SK-N-MC (cell line): ENCODE measurements around the gene TM9SF1.
A peak's percentile ranks its signal among the peaks of the same experiment; 100 is the strongest.

ENCODE experiments used
- DNase-seq: peaks from one replicate; pipeline ENCODE4 v3.0.0-alpha.2; 2011; ENCODE audit warnings: low read depth, low spot score
- H3K27ac ChIP-seq: fragments of 200-600 bp; sonication (generic); 2 replicates; pipeline ENCODE4 v1.5.1; 2016; ENCODE audit warnings: mixed run types
- H3K36me3 ChIP-seq: fragments of 200-600 bp; sonication (generic); 2 replicates; pipeline ENCODE4 v1.6.1; 2017; ENCODE audit warnings: antibody characterized with exemption, low read length, mixed read lengths; ENCODE audit not compliant: insufficient read depth
- H3K4me3 ChIP-seq: fragments of 200-600 bp; sonication (generic); 2 replicates; pipeline ENCODE4 v1.5.1; 2016
- H3K9ac ChIP-seq: fragments of 200-600 bp; sonication (generic); 2 replicates; pipeline ENCODE4 v1.8.0; 2017; ENCODE audit warnings: mixed run types, mixed read lengths; ENCODE audit not compliant: insufficient read length
- H3K9me3 ChIP-seq: fragments of 200-600 bp; sonication (generic); 2 replicates; pipeline ENCODE4 v1.6.1; 2017; ENCODE audit warnings: low read depth, mild to moderate bottlenecking, antibody characterized with exemption, low read length, moderate library complexity, mixed read lengths
- EZH2 ChIP-seq: fragments of 200-600 bp; sonication (generic); IDR thresholded peaks from one replicate; pipeline ENCODE4 v1.6.1; 2017; ENCODE audit warnings: antibody characterized with exemption
- FOXP2 ChIP-seq: optimal IDR thresholded peaks from 2 replicates; pipeline ENCODE3; 2011; ENCODE audit warnings: mild to moderate bottlenecking, moderate library complexity; ENCODE audit not compliant: insufficient read depth; ENCODE audit errors: extremely low read length, control extremely low read depth
- POLR2AphosphoS5 ChIP-seq: IDR thresholded peaks from 2 replicates; pipeline ENCODE4 v1.6.1; 2012; ENCODE audit warnings: mild to moderate bottlenecking, low read depth, low read length, borderline replicate concordance

The TM9SF1 gene

DNA sequence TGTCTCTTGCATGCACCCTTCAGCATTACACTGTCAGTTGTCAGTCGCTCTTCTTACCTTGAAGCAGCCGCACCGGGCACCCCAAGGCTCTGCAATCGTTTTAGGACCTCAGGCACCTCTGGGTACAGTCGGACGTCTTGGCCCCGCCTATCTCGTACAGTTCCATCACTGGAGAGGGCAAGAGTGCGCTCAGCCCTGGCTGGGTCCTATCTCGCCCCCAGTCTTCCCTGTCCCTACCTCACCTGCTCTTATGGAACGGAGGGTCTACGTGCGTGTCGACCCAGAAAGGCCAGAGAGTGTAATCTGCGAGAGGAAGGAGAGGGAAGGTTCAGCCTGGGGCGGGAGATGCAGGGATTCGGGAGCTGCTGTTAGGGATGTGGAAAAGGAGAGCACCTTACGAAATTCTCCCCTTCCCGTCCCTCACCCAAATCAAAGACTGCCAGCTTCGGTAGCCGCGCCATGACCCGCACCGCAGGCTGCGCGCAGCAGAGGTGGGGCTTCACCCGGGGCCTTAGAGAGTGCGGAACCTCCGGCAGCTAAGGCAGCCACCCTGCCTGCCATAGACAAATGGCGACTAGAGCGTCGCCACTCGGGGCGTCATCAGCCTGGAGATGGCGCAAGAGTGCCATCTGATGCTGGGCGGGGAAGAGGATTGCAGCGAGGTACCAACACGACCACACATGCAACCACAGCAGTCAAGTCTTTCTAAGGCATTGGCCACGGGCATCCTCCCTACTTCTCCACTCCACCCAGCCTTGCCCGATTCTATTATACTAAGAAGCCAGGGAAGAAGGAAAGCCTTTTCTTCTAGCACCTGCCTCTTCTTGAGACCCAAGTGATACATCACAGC is 20.5 kb upstream of the TM9SF1 start, which contains the start of gene MDP1:
MDP1 (minus strand) TSS at position 572 of the 850 bp plus-strand sequence; CDS start at position 461, 111 bp downstream.
- TF ChIP-seq POLR2AphosphoS5 (peak; percentile 93), EZH2 (no peak), FOXP2 (peak; percentile 94)
- H3K4me3 ChIP-seq: peak within 1 kb of the TSS; percentile 97
- peaks cover 12% of the 10 kb centered on the region; the same call in 1 of the 2 replicates for H3K36me3 ChIP-seq
- H3K27ac ChIP-seq: peak within 1 kb of the TSS; percentile 60; the same call in 1 of the 2 replicates
- H3K9ac ChIP-seq: peak within 1 kb of the TSS; percentile 86
- no peaks in the 10 kb centered on the region for H3K9me3 ChIP-seq
- no peak for DNase-seq

DNA sequence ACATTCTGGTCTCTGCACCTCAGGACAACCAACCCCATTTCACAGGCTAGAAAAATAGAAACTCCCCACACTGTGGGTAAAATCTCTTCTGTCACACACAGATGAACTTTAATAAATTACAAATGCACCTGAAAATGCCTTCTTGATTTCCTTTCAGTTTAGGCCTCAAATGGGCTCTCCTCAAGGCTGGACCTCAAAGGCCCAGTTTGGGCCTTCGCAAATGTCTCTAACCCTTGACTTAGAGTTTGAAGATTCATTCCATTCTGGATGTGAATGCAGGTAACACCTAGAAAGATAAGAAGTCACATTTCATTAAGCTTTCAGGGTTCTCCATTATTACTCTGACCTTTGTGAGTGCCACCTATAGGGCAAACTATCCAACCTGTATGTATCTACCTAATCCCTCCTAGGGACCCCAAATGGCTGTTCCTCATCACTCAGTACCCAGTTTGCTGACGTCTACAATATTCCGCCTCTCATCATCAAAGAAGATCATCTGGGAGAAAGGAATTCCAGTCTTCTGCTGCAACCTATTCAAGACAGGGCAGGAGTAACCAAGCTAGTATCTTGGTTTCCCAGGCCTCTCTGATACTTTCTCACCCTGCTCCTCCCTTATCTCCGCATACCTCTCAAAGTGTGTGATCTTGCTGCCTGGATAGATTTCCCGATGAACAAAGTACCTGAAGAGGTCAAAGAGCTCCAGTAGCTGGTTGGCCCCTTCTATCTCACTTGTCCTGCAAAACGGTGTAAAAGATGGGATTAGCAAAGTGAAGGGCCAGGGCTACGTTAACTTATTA is 18.8 kb upstream of the TM9SF1 start:
- H3K9me3 ChIP-seq: no peaks in the 10 kb centered on the region
- H3K9ac ChIP-seq: peak overlapping the region; percentile 75
- no peak for TF ChIP-seq EZH2
- TF ChIP-seq POLR2AphosphoS5: no peak
- no peak for TF ChIP-seq FOXP2
- H3K4me3 ChIP-seq: peak overlapping the region; percentile 92
- peak overlapping the region; percentile 94 for H3K27ac ChIP-seq
- DNase-seq: no peak
- peaks cover 27% of the 10 kb centered on the region; the same call in 1 of the 2 replicates for H3K36me3 ChIP-seq

GRCh38 chr14:24212924-24213865 is 18.0 kb upstream of the TM9SF1 start, which contains the start of gene CHMP4A:
CHMP4A (minus strand) TSS chr14:24213488; CDS start chr14:24213439, 49 bp downstream.
- peak; percentile 86 for DNase-seq
- Histone ChIP-seq H3K27ac (peak within 1 kb of the TSS; percentile 94), H3K9me3 (no peaks in the 10 kb centered on the region), H3K9ac (peak within 1 kb of the TSS; percentile 93), H3K36me3 (peaks cover 28% of the 10 kb centered on the region; the same call in 1 of the 2 replicates), H3K4me3 (peak within 1 kb of the TSS; percentile 92)
- TF ChIP-seq POLR2AphosphoS5: peak; percentile 91
- no peak for TF ChIP-seq FOXP2

DNA sequence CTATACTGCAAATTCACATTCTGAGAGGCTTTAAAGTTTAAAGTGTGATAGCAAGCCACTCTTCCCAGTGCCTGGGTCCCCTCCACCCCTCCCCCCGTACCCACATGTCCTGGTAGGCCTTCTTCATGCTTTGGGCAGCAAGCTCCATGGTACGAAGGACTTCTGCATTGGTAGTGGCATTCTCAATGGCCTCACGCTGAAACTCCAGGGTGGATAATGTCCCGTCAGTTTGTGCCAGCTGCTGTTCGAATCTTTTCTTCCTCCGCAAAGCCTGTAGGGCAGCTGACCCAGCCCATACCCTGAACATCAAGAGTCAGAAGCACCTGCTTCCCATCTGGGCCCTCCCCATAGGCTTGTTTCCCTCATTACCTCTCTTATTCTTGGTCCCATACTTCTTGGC is 16.1 kb upstream of the TM9SF1 start:
- H3K27ac ChIP-seq: no peak overlapping the region
- no peak overlapping the region for H3K9ac ChIP-seq
- no peak overlapping the region for H3K4me3 ChIP-seq
- no peak for DNase-seq
- H3K36me3 ChIP-seq: peaks cover 34% of the 10 kb centered on the region; the same call in 1 of the 2 replicates
- TF ChIP-seq FOXP2 (no peak), POLR2AphosphoS5 (no peak), EZH2 (no peak)
- no peaks in the 10 kb centered on the region for H3K9me3 ChIP-seq

DNA sequence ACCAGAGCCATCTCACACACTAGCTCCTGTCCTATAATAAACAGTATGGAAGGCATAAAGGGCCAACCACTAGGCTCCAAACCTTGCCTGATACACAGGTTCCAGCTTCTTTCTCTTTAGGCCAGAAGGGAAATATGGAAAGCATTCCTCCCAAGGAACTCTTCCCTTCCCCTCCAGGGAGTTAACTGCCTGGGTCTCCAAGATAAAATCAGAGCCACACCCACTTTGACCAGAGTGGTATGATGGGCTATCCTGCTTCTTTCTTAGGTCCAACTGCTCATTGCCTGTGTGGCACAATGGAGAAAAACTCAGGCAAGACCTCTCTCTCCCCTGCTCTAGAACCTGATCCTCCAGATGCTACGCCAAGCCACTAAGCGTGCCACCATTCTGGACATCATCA is 12.4 kb upstream of the TM9SF1 start:
- H3K27ac ChIP-seq: no peak overlapping the region
- TF ChIP-seq EZH2: no peak
- no peak for TF ChIP-seq FOXP2
- no peak for TF ChIP-seq POLR2AphosphoS5
- H3K36me3 ChIP-seq: peaks cover 44% of the 10 kb centered on the region; the same call in 1 of the 2 replicates
- no peak overlapping the region for H3K4me3 ChIP-seq
- H3K9ac ChIP-seq: no peak overlapping the region
- DNase-seq: no peak
- H3K9me3 ChIP-seq: no peaks in the 10 kb centered on the region

- no peak for TF ChIP-seq POLR2AphosphoS5
- TF ChIP-seq EZH2: no peak
- Histone ChIP-seq H3K9me3 (no peaks in the 10 kb centered on the region), H3K36me3 (peaks cover 44% of the 10 kb centered on the region; the same call in 1 of the 2 replicates), H3K27ac (no peak overlapping the region), H3K4me3 (no peak overlapping the region), H3K9ac (no peak overlapping the region)
- no peak for DNase-seq
Measured at GRCh38 chr14:24207104-24207551, 11.9 kb upstream of the TM9SF1 start.

GRCh38 chr14:24206260-24207103 is 11.2 kb upstream of the TM9SF1 start:
- Histone ChIP-seq H3K36me3 (peaks cover 43% of the 10 kb centered on the region; the same call in 1 of the 2 replicates), H3K9ac (no peak overlapping the region)
- TF ChIP-seq EZH2 (no peak), POLR2AphosphoS5 (no peak), FOXP2 (no peak)

More at GRCh38 chr14:24206260-24207103, 11.2 kb upstream of the TM9SF1 start:
- no peak for DNase-seq
- no peaks in the 10 kb centered on the region for H3K9me3 ChIP-seq
- H3K27ac ChIP-seq: no peak overlapping the region
- no peak overlapping the region for H3K4me3 ChIP-seq
